ENCODE measurements around the gene EPG5.
"Not testable (repeated sequence)": the region's sequence is repeated elsewhere in the genome, so short reads cannot be mapped to it uniquely, and the experiment has no call there.

Gene EPG5

GRCh38 chr18:45820106-45820745 lies 146.9 kb downstream of the EPG5 start:
- no peaks in the 10 kb centered on the region for H3K9me3 ChIP-seq (ENCODE audit: control insufficient read depth, low read length)
- H3K4me3 ChIP-seq (ENCODE audit: low read length) = no peak overlapping the region
- no peaks in the 10 kb centered on the region for H3K27me3 ChIP-seq (replicated peaks; ENCODE audit: control insufficient read depth, insufficient read depth, low read length)
- H3K4me1 ChIP-seq (ENCODE audit: control insufficient read depth, insufficient read depth, low read length) = no peaks in the 10 kb centered on the region
- H3K36me3 ChIP-seq (ENCODE audit: control insufficient read depth, insufficient read depth, low read length, severe bottlenecking) = no peaks in the 10 kb centered on the region
- no peak for DNase-seq (ENCODE audit: low read depth)
- H3K9ac ChIP-seq (ENCODE audit: low read length) = no peak overlapping the region

- H3K4me1 ChIP-seq (ENCODE audit: control insufficient read depth, insufficient read depth, low read length); H3K4me3 ChIP-seq (ENCODE audit: low read length); H3K36me3 ChIP-seq (ENCODE audit: control insufficient read depth, insufficient read depth, low read length, severe bottlenecking); DNase-seq (ENCODE audit: low read depth); H3K27me3 ChIP-seq (replicated peaks; ENCODE audit: control insufficient read depth, insufficient read depth, low read length); H3K9me3 ChIP-seq (ENCODE audit: control insufficient read depth, low read length); H3K9ac ChIP-seq (ENCODE audit: low read length): not testable (repeated sequence)
Observed at GRCh38 chr18:45818765-45819164, 148.4 kb downstream of the EPG5 start.

- Histone ChIP-seq H3K4me3 (ENCODE audit: low read length) (no peak overlapping the region), H3K9ac (ENCODE audit: low read length) (no peak overlapping the region), H3K4me1 (ENCODE audit: control insufficient read depth, insufficient read depth, low read length) (no peaks in the 10 kb centered on the region), H3K36me3 (ENCODE audit: control insufficient read depth, insufficient read depth, low read length, severe bottlenecking) (no peaks in the 10 kb centered on the region), H3K9me3 (ENCODE audit: control insufficient read depth, low read length) (no peaks in the 10 kb centered on the region), H3K27me3 (replicated peaks; ENCODE audit: control insufficient read depth, insufficient read depth, low read length) (no peaks in the 10 kb centered on the region)
- DNase-seq (ENCODE audit: low read depth) = no peak
Observed at GRCh38 chr18:45817543-45817942, 149.6 kb downstream of the EPG5 start.

- H3K9me3 ChIP-seq (ENCODE audit: control insufficient read depth, low read length); H3K36me3 ChIP-seq (ENCODE audit: control insufficient read depth, insufficient read depth, low read length, severe bottlenecking); H3K27me3 ChIP-seq (replicated peaks; ENCODE audit: control insufficient read depth, insufficient read depth, low read length); H3K4me3 ChIP-seq (ENCODE audit: low read length); H3K9ac ChIP-seq (ENCODE audit: low read length); H3K4me1 ChIP-seq (ENCODE audit: control insufficient read depth, insufficient read depth, low read length); DNase-seq (ENCODE audit: low read depth): not testable (repeated sequence)
Observed at GRCh38 chr18:45814733-45815132, 152.4 kb downstream of the EPG5 start.

GRCh38 chr18:45807144-45807543 lies 160.0 kb downstream of the EPG5 start:
- H3K9me3 ChIP-seq (ENCODE audit: control insufficient read depth, low read length) = peaks cover 22% of the 10 kb centered on the region
- peak overlapping the region; percentile 29 for H3K4me3 ChIP-seq (ENCODE audit: low read length)
- H3K36me3 ChIP-seq (ENCODE audit: control insufficient read depth, insufficient read depth, low read length, severe bottlenecking); H3K9ac ChIP-seq (ENCODE audit: low read length); DNase-seq (ENCODE audit: low read depth); H3K27me3 ChIP-seq (replicated peaks; ENCODE audit: control insufficient read depth, insufficient read depth, low read length): not testable (repeated sequence)
- H3K4me1 ChIP-seq (ENCODE audit: control insufficient read depth, insufficient read depth, low read length) = peaks cover 14% of the 10 kb centered on the region

- Histone ChIP-seq H3K27me3 (replicated peaks; ENCODE audit: control insufficient read depth, insufficient read depth, low read length) (no peaks in the 10 kb centered on the region), H3K4me1 (ENCODE audit: control insufficient read depth, insufficient read depth, low read length) (peaks cover 24% of the 10 kb centered on the region), H3K36me3 (ENCODE audit: control insufficient read depth, insufficient read depth, low read length, severe bottlenecking) (no peaks in the 10 kb centered on the region), H3K4me3 (ENCODE audit: low read length) (peak overlapping the region; percentile 57), H3K9ac (ENCODE audit: low read length) (no peak overlapping the region), H3K9me3 (ENCODE audit: control insufficient read depth, low read length) (peaks cover 22% of the 10 kb centered on the region)
- no peak for DNase-seq (ENCODE audit: low read depth)
Observed at GRCh38 chr18:45806226-45806625, 160.9 kb downstream of the EPG5 start.

GRCh38 chr18:45805551-45805950 lies 161.6 kb downstream of the EPG5 start:
- Histone ChIP-seq H3K9me3 (ENCODE audit: control insufficient read depth, low read length) (peaks cover 22% of the 10 kb centered on the region), H3K36me3 (ENCODE audit: control insufficient read depth, insufficient read depth, low read length, severe bottlenecking) (no peaks in the 10 kb centered on the region), H3K4me3 (ENCODE audit: low read length) (peak overlapping the region; percentile 57), H3K4me1 (ENCODE audit: control insufficient read depth, insufficient read depth, low read length) (peaks cover 25% of the 10 kb centered on the region), H3K27me3 (replicated peaks; ENCODE audit: control insufficient read depth, insufficient read depth, low read length) (no peaks in the 10 kb centered on the region), H3K9ac (ENCODE audit: low read length) (no peak overlapping the region)
- DNase-seq (ENCODE audit: low read depth) = no peak

- Histone ChIP-seq H3K9me3 (ENCODE audit: control insufficient read depth, low read length) (peaks cover 22% of the 10 kb centered on the region), H3K9ac (ENCODE audit: low read length) (peak overlapping the region; percentile 61), H3K4me3 (ENCODE audit: low read length) (peak overlapping the region; percentile 30), H3K36me3 (ENCODE audit: control insufficient read depth, insufficient read depth, low read length, severe bottlenecking) (no peaks in the 10 kb centered on the region), H3K27me3 (replicated peaks; ENCODE audit: control insufficient read depth, insufficient read depth, low read length) (no peaks in the 10 kb centered on the region), H3K4me1 (ENCODE audit: control insufficient read depth, insufficient read depth, low read length) (peaks cover 25% of the 10 kb centered on the region)
- DNase-seq (ENCODE audit: low read depth) = peak; percentile 86
Observed at GRCh38 chr18:45802814-45803492, 164.2 kb downstream of the EPG5 start.

- no peaks in the 10 kb centered on the region for H3K27me3 ChIP-seq (replicated peaks; ENCODE audit: control insufficient read depth, insufficient read depth, low read length)
- peaks cover 22% of the 10 kb centered on the region for H3K9me3 ChIP-seq (ENCODE audit: control insufficient read depth, low read length)
- H3K4me1 ChIP-seq (ENCODE audit: control insufficient read depth, insufficient read depth, low read length) = peaks cover 21% of the 10 kb centered on the region
- H3K4me3 ChIP-seq (ENCODE audit: low read length) = no peak overlapping the region
- H3K9ac ChIP-seq (ENCODE audit: low read length) = no peak overlapping the region
- H3K36me3 ChIP-seq (ENCODE audit: control insufficient read depth, insufficient read depth, low read length, severe bottlenecking) = no peaks in the 10 kb centered on the region
- DNase-seq (ENCODE audit: low read depth) = no peak
Observed at GRCh38 chr18:45801416-45802004, 165.6 kb downstream of the EPG5 start.

Data from adipocyte (in vitro differentiated cells).